Measurements from ENCODE around the gene KDM1A.
"Not testable (repeated sequence)": the region's sequence is repeated elsewhere in the genome, so short reads cannot be mapped to it uniquely, and the experiment has no call there.

GRCh38 chr1:23004769-23005168, 14.5 kb upstream of the KDM1A start:
- not testable (repeated sequence) for TF ChIP-seq CTCF (conservative IDR thresholded peaks at IDR 0.05; ENCODE audit: low read length); EZH2phosphoT487 (IDR thresholded peaks at IDR 0.05; ENCODE audit: borderline replicate concordance)
